ENCODE results near the gene C1QTNF8. TPM values are rescaled to one million over a fixed set of nuclear protein-coding genes. Genes with fewer than 3 reads are reported as not detected.

C1QTNF8 gene
- polyA plus RNA-seq, 1 donor (not counting 4 experiments of a cell fraction or from before 2014, with no cell fraction given), result not detected

DNA sequence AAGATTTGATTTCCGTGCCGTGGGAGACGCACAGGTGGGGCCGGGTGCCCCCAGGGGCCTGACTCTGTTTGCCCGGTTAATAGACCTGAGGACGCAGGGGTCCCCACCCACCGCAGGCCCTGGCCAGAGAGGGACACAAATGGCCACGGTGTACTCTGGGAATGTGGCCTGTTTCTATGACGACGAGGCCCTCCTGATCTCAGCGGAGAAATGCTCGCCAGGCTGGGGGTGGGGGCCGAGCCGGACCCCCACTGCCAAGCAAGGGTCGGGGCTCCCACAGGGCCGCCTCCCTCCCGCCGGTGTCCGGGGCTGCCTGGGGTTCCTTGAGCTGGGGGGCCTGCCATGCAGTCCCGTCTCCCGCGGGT is 24.5 kb upstream of the C1QTNF8 start:
- no peak overlapping the region for H3K4me2 ChIP-seq (ENCODE audit: control insufficient read depth, extremely low read depth, insufficient read depth, low read depth, low read length)
- H4K20me1 ChIP-seq (ENCODE audit: control insufficient read depth, extremely low read depth, insufficient read depth, low read length), result no peaks in the 10 kb centered on the region
- peaks cover 14% of the 10 kb centered on the region for H3K27me3 ChIP-seq (ENCODE audit: control insufficient read depth, extremely low read depth, insufficient read depth, low read length)
- H3K27ac ChIP-seq (ENCODE audit: control insufficient read depth, insufficient read depth, low read length), result no peak overlapping the region
- no peak for TF ChIP-seq EZH2 (IDR thresholded peaks at IDR 0.05; ENCODE audit: low read length)
- TF ChIP-seq, protein P1, sequence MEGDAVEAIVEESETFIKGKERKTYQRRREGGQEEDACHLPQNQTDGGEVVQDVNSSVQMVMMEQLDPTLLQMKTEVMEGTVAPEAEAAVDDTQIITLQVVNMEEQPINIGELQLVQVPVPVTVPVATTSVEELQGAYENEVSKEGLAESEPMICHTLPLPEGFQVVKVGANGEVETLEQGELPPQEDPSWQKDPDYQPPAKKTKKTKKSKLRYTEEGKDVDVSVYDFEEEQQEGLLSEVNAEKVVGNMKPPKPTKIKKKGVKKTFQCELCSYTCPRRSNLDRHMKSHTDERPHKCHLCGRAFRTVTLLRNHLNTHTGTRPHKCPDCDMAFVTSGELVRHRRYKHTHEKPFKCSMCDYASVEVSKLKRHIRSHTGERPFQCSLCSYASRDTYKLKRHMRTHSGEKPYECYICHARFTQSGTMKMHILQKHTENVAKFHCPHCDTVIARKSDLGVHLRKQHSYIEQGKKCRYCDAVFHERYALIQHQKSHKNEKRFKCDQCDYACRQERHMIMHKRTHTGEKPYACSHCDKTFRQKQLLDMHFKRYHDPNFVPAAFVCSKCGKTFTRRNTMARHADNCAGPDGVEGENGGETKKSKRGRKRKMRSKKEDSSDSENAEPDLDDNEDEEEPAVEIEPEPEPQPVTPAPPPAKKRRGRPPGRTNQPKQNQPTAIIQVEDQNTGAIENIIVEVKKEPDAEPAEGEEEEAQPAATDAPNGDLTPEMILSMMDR (optimal IDR thresholded peaks at IDR 0.05 in 1 of 3, IDR thresholded peaks at IDR 0.05 in 1 of 3, conservative IDR thresholded peaks at IDR 0.05 in 1 of 3; ENCODE audit: extremely low read depth in 1 of 3, insufficient read depth in 2 of 3, low read length in 3 of 3), result no peak
- DNase-seq (ENCODE audit: low read depth, low spot score) (no peak), FAIRE-seq (no peak)
- H3K79me2 ChIP-seq (ENCODE audit: control insufficient read depth, insufficient read depth, low read length), result no peaks in the 10 kb centered on the region
- H2AFZ ChIP-seq (ENCODE audit: control insufficient read depth, low read length), result no peak overlapping the region
- dilution Hi-C loops (cut with MboI; ENCODE audit: extremely low pct_ligation_motif_present, low sequenced_read_pairs), result no loop called here
- H3K9me1 ChIP-seq (ENCODE audit: control insufficient read depth, extremely low read depth, insufficient read depth, low read length), result no peaks in the 10 kb centered on the region
- no peaks in the 10 kb centered on the region for H3K36me3 ChIP-seq (ENCODE audit: control insufficient read depth in 2 of 2, extremely low read depth in 1 of 2, insufficient read depth in 2 of 2, low read length in 2 of 2)
- H3K9ac ChIP-seq (ENCODE audit: control insufficient read depth, extremely low read depth, insufficient read depth, low read length), result no peak overlapping the region
- H3K9me3 ChIP-seq (ENCODE audit: control insufficient read depth, low read depth, low read length), result no peaks in the 10 kb centered on the region
- H3K4me1 ChIP-seq (ENCODE audit: control insufficient read depth, extremely low read depth, insufficient read depth, low read length), result no peaks in the 10 kb centered on the region
- H3K4me3 ChIP-seq (ENCODE audit: control insufficient read depth in 2 of 3, extremely low read depth in 1 of 3, insufficient read depth in 2 of 3, low read depth in 1 of 3, low read length in 3 of 3), result no peak overlapping the region

DNA sequence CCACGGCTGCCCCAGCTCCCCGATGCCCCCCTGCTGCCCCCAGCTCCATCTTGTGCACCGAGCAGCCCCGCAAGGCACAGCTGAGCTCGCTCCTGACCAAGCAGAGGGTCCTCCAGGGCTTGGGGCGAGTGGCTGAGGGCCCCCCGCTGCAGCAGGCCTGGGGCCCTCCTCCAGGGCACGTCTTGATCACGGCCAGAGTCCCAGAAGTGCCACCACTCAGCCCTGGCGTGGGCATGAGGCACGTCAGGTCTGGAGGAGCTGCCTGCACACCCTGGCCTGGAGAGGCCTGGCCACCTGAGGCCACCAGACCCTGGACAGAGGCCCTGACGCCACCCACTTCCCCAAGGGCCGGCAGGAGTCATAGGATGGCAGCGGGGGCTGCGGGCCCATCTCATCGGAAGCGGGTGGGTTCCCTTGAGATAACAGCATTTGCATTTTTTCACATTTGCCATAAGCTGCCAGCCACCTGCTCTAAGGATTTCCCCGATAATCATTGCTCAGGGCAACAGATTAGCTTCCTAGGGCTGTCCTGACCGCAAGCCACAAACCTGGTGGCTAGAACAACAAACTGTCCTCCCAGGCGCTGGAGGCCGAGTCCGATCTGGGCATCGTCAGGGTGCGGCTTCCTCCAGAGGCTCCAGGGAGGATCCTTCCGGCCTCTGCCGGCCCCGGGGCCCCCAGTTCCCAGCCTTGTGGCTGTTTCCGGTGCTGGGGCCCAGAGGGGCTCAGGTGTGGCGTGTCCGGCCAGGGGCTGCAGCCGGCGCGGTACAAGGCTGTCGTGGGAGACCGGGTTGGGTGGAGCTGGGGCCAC is 23.9 kb upstream of the C1QTNF8 start:
- dilution Hi-C loops (cut with MboI; ENCODE audit: extremely low pct_ligation_motif_present, low sequenced_read_pairs), result no loop called here
- Histone ChIP-seq H4K20me1 (ENCODE audit: control insufficient read depth, extremely low read depth, insufficient read depth, low read length) (no peaks in the 10 kb centered on the region), H2AFZ (ENCODE audit: control insufficient read depth, low read length) (no peak overlapping the region), H3K27me3 (ENCODE audit: control insufficient read depth, extremely low read depth, insufficient read depth, low read length) (peaks cover 15% of the 10 kb centered on the region), H3K9ac (ENCODE audit: control insufficient read depth, extremely low read depth, insufficient read depth, low read length) (no peak overlapping the region), H3K4me1 (ENCODE audit: control insufficient read depth, extremely low read depth, insufficient read depth, low read length) (no peaks in the 10 kb centered on the region), H3K27ac (ENCODE audit: control insufficient read depth, insufficient read depth, low read length) (no peak overlapping the region), H3K79me2 (ENCODE audit: control insufficient read depth, insufficient read depth, low read length) (no peaks in the 10 kb centered on the region), H3K4me3 (ENCODE audit: control insufficient read depth in 2 of 3, extremely low read depth in 1 of 3, insufficient read depth in 2 of 3, low read depth in 1 of 3, low read length in 3 of 3) (no peak overlapping the region), H3K9me1 (ENCODE audit: control insufficient read depth, extremely low read depth, insufficient read depth, low read length) (no peaks in the 10 kb centered on the region), H3K4me2 (ENCODE audit: control insufficient read depth, extremely low read depth, insufficient read depth, low read depth, low read length) (no peak overlapping the region), H3K9me3 (ENCODE audit: control insufficient read depth, low read depth, low read length) (no peaks in the 10 kb centered on the region), H3K36me3 (ENCODE audit: control insufficient read depth in 2 of 2, extremely low read depth in 1 of 2, insufficient read depth in 2 of 2, low read length in 2 of 2) (no peaks in the 10 kb centered on the region)
- DNase-seq (ENCODE audit: low read depth, low spot score) (no peak), FAIRE-seq (no peak)
- TF ChIP-seq, protein P1 (optimal IDR thresholded peaks at IDR 0.05 in 1 of 3, IDR thresholded peaks at IDR 0.05 in 1 of 3, conservative IDR thresholded peaks at IDR 0.05 in 1 of 3; ENCODE audit: extremely low read depth in 1 of 3, insufficient read depth in 2 of 3, low read length in 3 of 3), result no peak
- no peak for TF ChIP-seq EZH2 (IDR thresholded peaks at IDR 0.05; ENCODE audit: low read length)
